ENCODE results near the gene ALKBH7. TPM values are rescaled to one million over a fixed set of nuclear protein-coding genes. Genes with fewer than 3 reads are reported as not detected.

ALKBH7 gene
- 67.6 and 91.1 TPM in 2 replicates for total RNA-seq

DNA sequence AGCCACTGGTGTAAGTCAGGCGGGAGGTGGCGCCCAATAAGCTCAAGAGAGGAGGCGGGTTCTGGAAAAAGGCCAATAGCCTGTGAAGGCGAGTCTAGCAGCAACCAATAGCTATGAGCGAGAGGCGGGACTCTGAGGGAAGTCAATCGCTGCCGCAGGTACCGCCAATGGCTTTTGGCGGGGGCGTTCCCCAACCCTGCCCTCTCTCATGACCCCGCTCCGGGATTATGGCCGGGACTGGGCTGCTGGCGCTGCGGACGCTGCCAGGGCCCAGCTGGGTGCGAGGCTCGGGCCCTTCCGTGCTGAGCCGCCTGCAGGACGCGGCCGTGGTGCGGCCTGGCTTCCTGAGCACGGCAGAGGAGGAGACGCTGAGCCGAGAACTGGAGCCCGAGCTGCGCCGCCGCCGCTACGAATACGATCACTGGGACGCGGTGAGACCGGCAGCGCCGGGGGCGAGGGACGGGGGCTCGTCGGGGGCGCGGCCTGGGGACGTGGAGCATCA is at the start of gene ALKBH7:
ALKBH7 (plus strand) TSS at position 201 of the 502 bp plus-strand sequence; CDS start at position 228, 27 bp downstream.

GRCh38 chr19:6333439-6333838 is 39.2 kb upstream of the ALKBH7 start, which contains the start of gene ACER1:
Gene ACER1 (minus strand): TSS chr19:6333612. CDS start chr19:6333551, 61 bp downstream.

DNA sequence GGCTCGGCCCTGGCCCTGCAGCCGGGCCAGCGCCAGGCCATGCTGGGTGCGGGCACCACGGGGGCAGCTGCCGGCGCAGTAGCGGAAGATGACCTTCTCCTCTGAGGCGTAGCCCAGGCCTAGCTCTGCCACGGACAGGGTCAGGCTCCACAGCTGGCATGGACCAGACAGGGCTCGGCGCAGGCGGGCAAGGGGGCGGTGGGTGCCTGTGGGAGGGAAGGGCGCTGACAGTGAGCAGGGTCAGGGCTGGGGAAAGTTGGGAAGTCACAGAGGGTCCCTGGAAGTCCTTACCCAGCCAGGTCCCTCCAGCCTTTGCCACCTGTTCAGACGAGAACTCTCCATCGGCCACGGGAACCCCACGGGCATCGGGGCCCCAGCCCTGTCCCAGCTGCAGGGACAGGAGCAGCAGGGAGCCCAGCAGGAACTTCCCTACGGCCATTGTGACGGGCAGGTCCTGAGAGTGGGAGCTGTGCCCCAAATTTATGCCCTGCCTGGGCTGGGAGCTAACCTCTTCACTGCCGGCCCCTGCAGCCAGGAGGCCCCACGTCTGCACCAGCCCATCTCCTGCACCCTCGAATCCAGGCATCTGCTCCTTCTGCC is 2.9 kb downstream of the ALKBH7 start, which contains the start of gene PSPN:
PSPN (minus strand) TSS at position 523 of the 600 bp plus-strand sequence; CDS start at position 439, 84 bp downstream.

DNA sequence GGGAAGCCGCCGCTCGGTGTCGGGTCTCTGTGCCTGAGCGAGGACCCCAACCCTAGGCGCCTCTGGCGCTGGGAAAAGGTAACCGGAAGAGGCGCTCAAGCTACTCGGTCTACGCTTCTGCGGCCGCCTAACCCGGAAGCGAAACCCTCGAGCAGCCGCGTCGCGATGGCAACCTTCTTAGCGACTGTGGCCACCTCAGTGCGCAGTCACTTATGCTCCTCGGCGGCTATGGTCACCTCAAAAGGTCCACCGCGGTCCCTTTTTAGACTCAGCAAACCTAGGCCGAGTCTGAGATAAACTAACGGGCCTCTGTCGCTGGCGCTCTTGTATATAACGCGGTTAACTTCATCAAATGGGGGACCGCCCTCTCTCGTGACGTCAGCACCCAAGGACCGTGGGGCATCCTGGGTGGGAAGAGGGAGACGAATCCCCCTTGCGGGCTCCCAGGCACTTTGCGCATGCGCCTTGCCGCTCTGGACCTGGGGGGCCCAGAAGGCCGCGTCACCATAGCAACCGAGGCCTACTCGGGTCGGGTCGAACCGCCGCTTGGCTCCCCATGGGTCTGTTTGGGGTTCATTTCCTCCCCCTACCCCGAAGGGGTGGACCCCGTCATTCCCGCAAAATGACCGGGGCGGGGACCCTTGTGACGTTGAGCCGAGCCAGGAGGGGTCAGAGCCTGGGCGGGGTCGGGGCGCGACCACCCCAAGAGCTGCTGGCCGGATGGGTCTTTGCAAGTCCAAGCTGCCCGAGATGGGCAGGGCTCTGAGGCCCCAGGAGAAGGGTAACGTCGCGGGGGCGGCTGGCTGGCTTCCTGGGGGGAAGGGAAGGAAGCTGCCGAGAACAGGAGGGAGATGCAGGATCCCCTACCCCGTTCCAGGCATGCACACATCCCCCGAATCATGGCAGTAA is 20.7 kb downstream of the ALKBH7 start, which contains the start of gene GTF2F1:
GTF2F1 (minus strand) TSS at position 91 of the 909 bp plus-strand sequence. CDS start 169 bp downstream, outside the sequence.

DNA sequence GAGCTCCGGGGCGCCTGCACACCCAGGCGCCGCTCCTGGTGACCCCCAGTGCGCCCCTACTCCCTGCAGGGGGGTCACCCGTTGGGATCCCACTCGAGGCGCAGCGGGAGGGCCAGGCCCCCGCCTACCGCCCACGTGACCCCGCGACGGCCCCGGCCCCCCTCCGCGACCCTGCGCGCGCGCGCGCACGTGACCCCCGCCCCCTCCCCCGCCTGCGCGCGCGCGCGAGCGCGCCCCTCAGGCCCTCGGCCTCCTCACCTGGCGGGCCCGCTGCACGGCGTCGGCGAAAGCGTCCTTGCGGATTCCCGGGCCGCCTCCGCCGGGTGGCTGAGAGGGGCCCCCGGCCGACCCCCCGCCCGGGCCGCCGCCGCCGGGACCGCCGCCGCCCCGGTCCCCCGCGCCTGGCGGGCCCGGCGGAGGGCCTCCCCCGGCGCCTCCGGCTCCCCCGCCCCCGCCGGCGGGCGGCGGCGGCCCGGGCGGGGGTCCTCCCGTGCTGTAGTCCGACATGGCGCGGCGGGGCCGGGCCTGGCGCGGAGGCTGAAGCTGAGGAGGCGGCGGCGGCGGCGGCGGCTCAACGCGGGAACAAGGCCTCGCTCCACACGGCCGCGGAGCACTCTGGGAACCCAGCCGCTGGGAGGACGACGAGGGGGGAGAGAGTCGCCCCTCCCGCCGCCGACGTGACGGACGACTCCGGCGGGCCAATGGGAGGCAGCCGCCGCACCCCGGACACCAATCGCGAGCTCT is 51.8 kb downstream of the ALKBH7 start, which contains the start of gene KHSRP:
KHSRP (minus strand) TSS at position 617 of the 744 bp plus-strand sequence; CDS start at position 507, 110 bp downstream.

Other genes with a start within 250 kb of the ALKBH7 start
- gene ACSBG2, start 237.1 kb upstream of the ALKBH7 start, total RNA-seq: not detected in 2 replicates
- gene MLLT1, start 92.8 kb upstream of the ALKBH7 start, total RNA-seq: 20.4 and 44.3 TPM in 2 replicates
- gene ACER1, start 39.2 kb upstream of the ALKBH7 start, total RNA-seq: not detected in 2 replicates
- 128 and 177 TPM in 2 replicates for gene CLPP, start 11.3 kb upstream of the ALKBH7 start, total RNA-seq
- 0.26 and 1.4 TPM in 2 replicates for gene PSPN, start 3.1 kb downstream of the ALKBH7 start, total RNA-seq
- gene GTF2F1, start 20.4 kb downstream of the ALKBH7 start, total RNA-seq: 37.9 and 71.2 TPM in 2 replicates
- 182 and 196 TPM in 2 replicates for gene KHSRP, start 52.0 kb downstream of the ALKBH7 start, total RNA-seq
- not detected in 2 replicates for gene SLC25A41, start 61.0 kb downstream of the ALKBH7 start, total RNA-seq
- 34.1 and 79.8 TPM in 2 replicates for gene SLC25A23, start 87.0 kb downstream of the ALKBH7 start, total RNA-seq
- gene CRB3, start 91.5 kb downstream of the ALKBH7 start, total RNA-seq: 1.7 TPM in 1 of 2 replicates, not detected in the other
- gene DENND1C, start 109.0 kb downstream of the ALKBH7 start, total RNA-seq: not detected in 2 replicates
- gene TUBB4A, start 129.5 kb downstream of the ALKBH7 start, total RNA-seq: not detected in 2 replicates
- 1.3 TPM in 1 of 2 replicates, not detected in the other for gene TNFSF9, start 158.2 kb downstream of the ALKBH7 start, total RNA-seq
- not detected in 2 replicates for gene CD70, start 218.4 kb downstream of the ALKBH7 start, total RNA-seq

Measured in epithelial cell of alveolus of lung (primary cell).